ENCODE measurements around the gene ZNF610.
"Not testable (repeated sequence)": the region's sequence is repeated elsewhere in the genome, so short reads cannot be mapped to it uniquely, and the experiment has no call there.

Gene ZNF610

DNA sequence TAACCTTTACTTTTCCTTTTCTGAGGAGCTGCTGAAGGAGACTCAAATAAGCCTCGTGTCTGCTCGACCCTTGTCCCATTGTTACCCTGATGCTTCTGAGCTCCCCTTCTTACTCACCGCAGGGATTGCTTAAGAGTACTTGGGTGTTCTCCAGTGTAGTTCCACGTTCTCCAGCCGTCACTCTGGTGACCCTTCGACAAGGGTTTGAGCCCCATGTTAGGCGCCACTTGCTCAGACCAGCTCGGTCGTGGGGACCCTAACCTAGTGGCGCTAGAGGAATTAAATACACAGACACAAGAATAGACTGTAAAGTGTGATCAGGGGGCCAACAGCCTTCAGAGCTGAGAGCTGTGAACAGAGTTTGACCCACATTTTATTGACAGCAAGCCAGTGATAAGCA is 28.8 kb upstream of the ZNF610 start:
- peak; percentile 8 for DNase-seq (ENCODE audit: low read depth)
- TF ChIP-seq, protein P1, sequence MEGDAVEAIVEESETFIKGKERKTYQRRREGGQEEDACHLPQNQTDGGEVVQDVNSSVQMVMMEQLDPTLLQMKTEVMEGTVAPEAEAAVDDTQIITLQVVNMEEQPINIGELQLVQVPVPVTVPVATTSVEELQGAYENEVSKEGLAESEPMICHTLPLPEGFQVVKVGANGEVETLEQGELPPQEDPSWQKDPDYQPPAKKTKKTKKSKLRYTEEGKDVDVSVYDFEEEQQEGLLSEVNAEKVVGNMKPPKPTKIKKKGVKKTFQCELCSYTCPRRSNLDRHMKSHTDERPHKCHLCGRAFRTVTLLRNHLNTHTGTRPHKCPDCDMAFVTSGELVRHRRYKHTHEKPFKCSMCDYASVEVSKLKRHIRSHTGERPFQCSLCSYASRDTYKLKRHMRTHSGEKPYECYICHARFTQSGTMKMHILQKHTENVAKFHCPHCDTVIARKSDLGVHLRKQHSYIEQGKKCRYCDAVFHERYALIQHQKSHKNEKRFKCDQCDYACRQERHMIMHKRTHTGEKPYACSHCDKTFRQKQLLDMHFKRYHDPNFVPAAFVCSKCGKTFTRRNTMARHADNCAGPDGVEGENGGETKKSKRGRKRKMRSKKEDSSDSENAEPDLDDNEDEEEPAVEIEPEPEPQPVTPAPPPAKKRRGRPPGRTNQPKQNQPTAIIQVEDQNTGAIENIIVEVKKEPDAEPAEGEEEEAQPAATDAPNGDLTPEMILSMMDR (IDR thresholded peaks at IDR 0.05; ENCODE audit: insufficient read depth, low read depth, low read length, missing control alignments): no peak
- H3K4me3 ChIP-seq (ENCODE audit: low read length): no peak overlapping the region

DNA sequence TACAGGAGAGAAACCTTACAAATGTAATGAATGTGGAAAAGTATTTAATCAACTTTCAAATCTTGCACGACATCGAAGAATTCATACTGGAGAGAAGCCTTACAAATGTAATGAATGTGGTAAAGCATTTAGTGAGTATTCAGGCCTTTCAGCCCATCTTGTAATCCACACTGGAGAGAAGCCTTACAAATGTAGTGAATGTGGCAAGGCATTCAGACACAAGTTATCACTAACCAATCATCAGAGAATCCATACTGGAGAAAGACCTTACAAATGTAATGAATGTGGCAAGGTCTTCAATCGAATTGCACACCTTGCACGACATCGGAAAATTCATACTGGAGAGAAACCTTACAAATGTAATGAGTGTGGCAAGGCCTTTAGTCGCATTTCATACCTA is 13.6 kb upstream of the ZNF610 start:
- DNase-seq (ENCODE audit: low read depth): no peak
- no peak overlapping the region for H3K4me3 ChIP-seq (ENCODE audit: low read length)
- TF ChIP-seq, protein P1 (IDR thresholded peaks at IDR 0.05; ENCODE audit: insufficient read depth, low read depth, low read length, missing control alignments): no peak

DNA sequence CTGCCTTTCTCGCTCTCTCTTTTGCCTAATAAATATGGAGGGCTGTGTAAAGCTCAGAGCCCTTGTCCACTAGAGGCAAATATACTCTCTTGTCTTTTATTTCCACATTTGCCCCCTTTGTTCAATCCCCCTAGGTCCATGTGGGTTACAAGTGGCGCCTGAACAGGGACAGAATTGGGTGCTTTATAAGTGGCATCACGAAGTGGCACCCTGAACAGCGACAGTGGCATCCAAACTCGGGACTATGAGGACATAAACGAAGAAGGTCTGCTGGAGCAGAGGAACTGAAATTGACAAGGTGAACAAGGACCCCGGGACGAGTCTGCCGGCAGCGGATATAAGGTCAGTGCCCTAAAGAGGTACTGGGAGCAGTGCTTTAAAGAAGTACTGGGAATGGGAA is 4.3 kb upstream of the ZNF610 start:
- TF ChIP-seq, protein P1 (IDR thresholded peaks at IDR 0.05; ENCODE audit: insufficient read depth, low read depth, low read length, missing control alignments): no peak
- no peak for DNase-seq (ENCODE audit: low read depth)

DNA sequence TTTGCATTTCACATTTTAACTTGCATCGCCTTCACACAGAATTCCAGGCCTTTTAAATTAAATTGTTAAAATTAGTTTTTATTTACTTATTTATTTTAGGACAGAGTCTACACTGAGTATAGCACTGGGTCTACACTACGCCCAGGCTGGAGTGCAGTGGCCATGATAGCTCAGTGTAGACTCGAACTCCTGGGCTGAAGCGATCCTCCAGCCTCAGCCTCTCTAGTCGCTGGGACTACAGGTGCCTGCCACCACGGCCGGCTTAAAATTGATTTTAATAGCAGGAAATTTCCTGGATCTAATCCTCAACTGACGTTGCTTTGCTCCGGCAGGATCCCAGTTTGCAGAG is 301 bp upstream of the ZNF610 start:
- DNase-seq (ENCODE audit: low read depth): no peak
- TF ChIP-seq, protein P1 (IDR thresholded peaks at IDR 0.05; ENCODE audit: insufficient read depth, low read depth, low read length, missing control alignments): no peak
- H3K4me3 ChIP-seq (ENCODE audit: low read length): peak overlapping the region; percentile 81

More for the DNA sequence above, 4.3 kb upstream of the ZNF610 start:
- H3K4me3 ChIP-seq (ENCODE audit: low read length): no peak overlapping the region

DNA sequence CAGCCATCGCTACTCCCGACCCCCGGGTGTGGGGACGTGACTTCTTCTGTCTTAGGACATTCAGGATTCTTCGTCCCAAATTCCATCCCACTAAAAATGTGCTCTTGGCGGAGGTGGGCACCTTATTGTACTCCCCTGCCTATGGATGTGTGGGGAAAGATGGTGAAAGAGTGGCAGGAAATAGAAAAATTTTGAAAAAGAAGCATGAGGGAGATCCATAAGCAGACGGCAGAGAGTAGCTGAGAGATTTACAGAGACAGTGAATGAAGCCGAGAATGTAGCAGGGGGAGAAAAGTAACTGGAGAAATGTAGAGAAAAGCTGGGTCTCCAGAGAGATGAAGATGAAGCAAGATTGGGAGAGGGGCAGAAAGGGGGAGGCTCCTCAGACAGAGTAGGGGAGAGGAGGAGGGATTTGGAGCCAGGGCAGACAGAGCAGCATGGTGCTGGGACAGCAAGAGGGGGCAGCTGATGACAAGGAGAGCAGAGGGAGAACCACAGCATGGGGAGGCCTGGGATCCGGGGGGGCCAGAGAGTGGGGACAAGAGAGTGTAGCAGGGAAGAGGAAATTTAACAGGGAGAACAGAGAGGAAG is 843 bp downstream of the ZNF610 start:
- TF ChIP-seq, protein P1 (IDR thresholded peaks at IDR 0.05; ENCODE audit: insufficient read depth, low read depth, low read length, missing control alignments): no peak
- no peak for DNase-seq (ENCODE audit: low read depth)
- peak overlapping the region; percentile 81 for H3K4me3 ChIP-seq (ENCODE audit: low read length)

DNA sequence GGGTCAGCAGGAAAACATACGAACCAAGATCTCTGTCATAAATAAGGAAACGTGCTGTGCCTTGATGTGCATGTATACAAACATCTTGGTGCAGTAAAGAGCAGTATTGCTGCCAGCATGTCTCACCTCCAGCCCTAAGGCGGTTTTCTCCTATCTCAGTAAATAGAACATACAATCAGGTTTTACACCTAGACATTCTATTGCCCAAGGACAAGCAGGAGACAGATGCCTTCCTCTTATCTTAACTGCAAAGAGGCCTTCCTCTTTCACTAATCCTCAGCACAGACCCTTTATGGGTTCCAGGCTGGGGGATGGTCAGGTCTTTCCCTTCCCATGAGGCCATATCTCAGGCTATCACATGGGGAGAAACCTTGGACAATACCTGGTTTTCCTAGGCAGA is 3.0 kb downstream of the ZNF610 start:
- not testable (repeated sequence) for DNase-seq (ENCODE audit: low read depth); H3K4me3 ChIP-seq (ENCODE audit: low read length)

DNA sequence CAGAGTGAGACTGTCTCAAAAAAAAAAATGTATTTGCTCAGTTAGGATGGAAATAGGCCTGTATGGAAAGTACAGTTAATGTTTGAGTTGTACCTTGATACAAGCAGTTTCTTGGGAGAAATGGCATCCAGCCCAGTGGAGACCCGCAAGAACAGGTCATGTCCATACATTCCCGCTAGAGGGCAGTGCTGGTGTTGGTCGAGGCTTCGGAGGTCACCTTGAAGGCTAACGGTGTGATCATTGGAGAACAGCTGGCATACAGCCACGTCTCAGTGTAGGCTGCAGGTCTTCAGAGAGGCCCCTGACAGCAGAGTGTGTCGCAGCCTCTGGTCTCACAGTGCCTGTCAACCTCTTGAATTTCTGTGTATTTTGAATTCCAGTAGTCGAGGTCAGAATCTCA is 7.5 kb downstream of the ZNF610 start:
- peak; percentile 20 for DNase-seq (ENCODE audit: low read depth)
- TF ChIP-seq, protein P1 (IDR thresholded peaks at IDR 0.05; ENCODE audit: insufficient read depth, low read depth, low read length, missing control alignments): peak; percentile 27
- no peak overlapping the region for H3K4me3 ChIP-seq (ENCODE audit: low read length)
